H9 (cell line): ENCODE data around the gene ZNF362. TPM values are rescaled to one million over a fixed set of nuclear protein-coding genes. Genes with fewer than 3 reads are reported as not detected.

Experiments used
- DNase-seq: peaks from one replicate; pipeline ENCODE4 v3.0.0-alpha.2; 2017
- H2AFZ ChIP-seq: one replicate; pipeline ENCODE4 v1.6.1; 2013; ENCODE audit warnings: mild to moderate bottlenecking, low read length, control low read depth, moderate library complexity
- H2AK5ac ChIP-seq: 2 replicates; pipeline ENCODE4 v1.6.1; 2013; ENCODE audit warnings: low read length, control low read depth, mixed read lengths; ENCODE audit not compliant: insufficient read length
- H2BK120ac ChIP-seq: one replicate; pipeline ENCODE4 v1.6.1; 2013; ENCODE audit warnings: low read depth, mild to moderate bottlenecking, low read length, control low read depth, inconsistent platforms; ENCODE audit not compliant: poor library complexity, severe bottlenecking
- H2BK12ac ChIP-seq: 2 replicates; pipeline ENCODE4 v1.6.1; 2013; ENCODE audit warnings: low read length, control low read depth, mixed read lengths, low read depth; ENCODE audit not compliant: insufficient read length
- H2BK15ac ChIP-seq: 2 replicates; pipeline ENCODE4 v1.6.1; 2013; ENCODE audit warnings: low read depth, low read length, control low read depth
- H2BK20ac ChIP-seq: one replicate; pipeline ENCODE4 v1.6.1; 2013; ENCODE audit warnings: low read depth, mild to moderate bottlenecking, low read length, control low read depth, inconsistent platforms; ENCODE audit not compliant: poor library complexity, severe bottlenecking
- H2BK5ac ChIP-seq: 2 replicates; pipeline ENCODE4 v1.6.1; 2013; ENCODE audit warnings: low read length, control low read depth, mixed read lengths; ENCODE audit not compliant: insufficient read length
- H3K14ac ChIP-seq: 2 replicates; pipeline ENCODE4 v1.6.1; 2013; ENCODE audit warnings: low read length, control low read depth; ENCODE audit not compliant: insufficient read depth
- H3K18ac ChIP-seq: 2 replicates; pipeline ENCODE4 v1.6.1; 2013; ENCODE audit warnings: low read depth, mild to moderate bottlenecking, mixed read lengths, low read length, control low read depth; ENCODE audit not compliant: insufficient read length
- H3K23ac ChIP-seq: 2 replicates; pipeline ENCODE4 v1.6.1; 2013; ENCODE audit warnings: low read length, control low read depth, mixed read lengths, low read depth; ENCODE audit not compliant: insufficient read length
- H3K23me2 ChIP-seq: 2 replicates; pipeline ENCODE4 v1.6.1; 2013; ENCODE audit warnings: low read depth, mild to moderate bottlenecking, mixed read lengths, low read length, control low read depth; ENCODE audit not compliant: insufficient read length, poor library complexity, severe bottlenecking
- H3K27ac ChIP-seq: 2 replicates; pipeline ENCODE4 v1.5.1; 2013; ENCODE audit warnings: low read length, control low read depth, mixed read lengths, low read depth; ENCODE audit not compliant: insufficient read length
- H3K27me3 ChIP-seq: 2 replicates; pipeline ENCODE4 v1.6.1; 2013; ENCODE audit warnings: low read length, control low read depth, inconsistent platforms; ENCODE audit not compliant: insufficient read depth
- H3K4ac ChIP-seq: 2 replicates; pipeline ENCODE4 v1.6.1; 2013; ENCODE audit warnings: low read depth, mild to moderate bottlenecking, control low read depth, inconsistent platforms, low read length, moderate library complexity
- H3K4me1 ChIP-seq: 2 replicates; pipeline ENCODE4 v1.6.1; 2013; ENCODE audit warnings: low read length, control low read depth, inconsistent platforms; ENCODE audit not compliant: insufficient read depth
- H3K4me2 ChIP-seq: 2 replicates; pipeline ENCODE4 v1.6.1; 2013; ENCODE audit warnings: low read length, control low read depth, mixed read lengths; ENCODE audit not compliant: insufficient read length, insufficient read depth
- H3K56ac ChIP-seq: 2 replicates; pipeline ENCODE4 v1.6.1; 2013; ENCODE audit warnings: low read depth, mild to moderate bottlenecking, mixed read lengths, low read length, control low read depth; ENCODE audit not compliant: insufficient read length
- H3K79me1 ChIP-seq: 2 replicates; pipeline ENCODE4 v1.6.1; 2013; ENCODE audit warnings: low read depth, mild to moderate bottlenecking, moderate library complexity, low read length, control low read depth, inconsistent platforms; ENCODE audit not compliant: insufficient read depth, poor library complexity, severe bottlenecking
- H3K79me2 ChIP-seq: 2 replicates; pipeline ENCODE4 v1.6.1; 2013; ENCODE audit warnings: low read length, control low read depth, inconsistent platforms; ENCODE audit not compliant: insufficient read depth
- H3K9ac ChIP-seq: 2 replicates; pipeline ENCODE4 v1.6.1; 2013; ENCODE audit warnings: low read length, control low read depth, mixed read lengths; ENCODE audit not compliant: insufficient read length; ENCODE audit errors: extremely low read depth
- H3K9me3 ChIP-seq: one replicate; pipeline ENCODE4 v1.6.1; 2013; ENCODE audit warnings: low read depth, low read length, inconsistent platforms; ENCODE audit not compliant: control insufficient read depth
- H3T11ph ChIP-seq: one replicate; pipeline ENCODE4 v1.6.1; 2013; ENCODE audit warnings: mild to moderate bottlenecking, low read length, control low read depth, inconsistent platforms
- H4K20me1 ChIP-seq: one replicate; pipeline ENCODE4 v1.6.1; 2013; ENCODE audit not compliant: control insufficient read depth, insufficient read length, insufficient read depth
- H4K5ac ChIP-seq: 2 replicates; pipeline ENCODE4 v1.6.1; 2013; ENCODE audit warnings: low read depth, mild to moderate bottlenecking, mixed read lengths, low read length, control low read depth; ENCODE audit not compliant: insufficient read length
- H4K8ac ChIP-seq: replicated peaks from 2 replicates; pipeline ENCODE4 v1.6.1; 2013; ENCODE audit warnings: low read length, control low read depth, mixed read lengths, low read depth; ENCODE audit not compliant: insufficient read length
- H4K91ac ChIP-seq: 2 replicates; pipeline ENCODE4 v1.6.1; 2013; ENCODE audit warnings: low read depth, mild to moderate bottlenecking, moderate library complexity, mixed read lengths, low read length, control low read depth; ENCODE audit not compliant: insufficient read length
- H3K27ac Mint-ChIP-seq, 3 experiments: 2 replicates in 2 of 3; 3 replicates in 1 of 3; pipeline ENCODE4 v1.8.0; 2020 to 2021; ENCODE audit warnings: mixed read lengths in 3 of 3, mild to moderate bottlenecking in 1 of 3, moderate library complexity in 1 of 3
- H3K27me3 Mint-ChIP-seq: 2 replicates; pipeline ENCODE4 v1.8.0; 2021; ENCODE audit warnings: low read depth, mild to moderate bottlenecking, moderate library complexity, mixed read lengths
- H3K36me3 Mint-ChIP-seq, 3 experiments: 2 replicates in 2 of 3; 3 replicates in 1 of 3; pipeline ENCODE4 v1.8.0; 2020 to 2021; ENCODE audit warnings: low read depth in 3 of 3, mixed read lengths in 3 of 3; ENCODE audit not compliant: insufficient read depth in 1 of 3
- H3K4me1 Mint-ChIP-seq, 2 experiments: 2 replicates each; pipeline ENCODE4 v1.8.0; 2020; ENCODE audit warnings: mixed read lengths in 2 of 2
- H3K4me3 Mint-ChIP-seq, 2 experiments: 2 replicates in 1 of 2; 3 replicates in 1 of 2; pipeline ENCODE4 v1.8.0; 2020 to 2021; ENCODE audit warnings: mild to moderate bottlenecking in 2 of 2, mixed read lengths in 2 of 2, moderate library complexity in 1 of 2
- H3K9me3 Mint-ChIP-seq, 2 experiments: 2 replicates in 1 of 2; 3 replicates in 1 of 2; pipeline ENCODE4 v1.8.0; 2020; ENCODE audit warnings: mild to moderate bottlenecking in 2 of 2, mixed read lengths in 2 of 2, moderate library complexity in 1 of 2
- WGBS: extraction: QIAGEN DNeasy Blood & Tissue Kit; methylation state at CpG from one replicate; pipeline ENCODE4 v1.1.7; 2013; ENCODE audit warnings: missing lambda C conversion rate, low lambda C conversion rate, mixed read lengths; ENCODE audit not compliant: insufficient read length; ENCODE audit errors: extremely low coverage; 5-methylcytosine and 5-hydroxymethylcytosine counted together
- total RNA-seq: library from RNA; stranded (reverse); gene quantifications from 2 replicates; pipeline ENCODE4 v1.2.1, GENCODE V29; 2021
- TF ChIP-seq, protein P1 (sequence below): fragments of 200-600 bp; sonication (generic); conservative IDR thresholded peaks from 3 replicates; pipeline ENCODE4 v1.8.0; 2021; ENCODE audit warnings: antibody characterized with exemption, mild to moderate bottlenecking

Gene ZNF362
- total RNA-seq, 1 experiment from 2014 or later: 18.7 TPM

DNA sequence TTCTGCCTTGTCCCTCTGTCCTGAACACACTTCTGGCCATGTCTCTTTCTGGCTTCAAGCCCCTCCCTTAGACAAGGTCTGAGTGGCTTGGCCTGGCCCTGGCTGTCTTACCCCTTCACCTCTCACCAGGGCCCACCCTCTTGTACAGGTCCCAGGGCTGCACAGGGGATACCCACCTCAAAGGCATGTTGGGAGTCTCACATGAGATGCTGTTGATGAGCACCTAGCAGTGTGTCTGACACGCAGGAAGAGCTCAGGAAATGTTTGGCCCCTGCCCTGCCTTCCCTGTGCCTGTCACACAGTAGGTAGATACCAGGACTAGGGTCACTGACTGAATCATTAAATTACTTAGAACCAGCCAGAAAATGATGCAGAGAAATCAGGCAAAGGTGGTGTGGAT, 16.6 kb downstream of the ZNF362 start:
- Histone ChIP-seq H2BK120ac (no peak overlapping the region), H3K23me2 (no peaks in the 10 kb centered on the region), H3K9me3 (no peaks in the 10 kb centered on the region), H3K79me1 (no peaks in the 10 kb centered on the region), H4K91ac (no peak overlapping the region), H3K56ac (no peak overlapping the region), H2AK5ac (no peak overlapping the region), H4K8ac (no peak overlapping the region), H2BK5ac (no peak overlapping the region), H3K27me3 (no peaks in the 10 kb centered on the region), H3K23ac (no peak overlapping the region), H3K14ac (no peak overlapping the region), H4K5ac (no peak overlapping the region), H3K4ac (no peak overlapping the region), H2BK20ac (no peak overlapping the region), H2AFZ (no peak overlapping the region), H2BK12ac (no peak overlapping the region), H3K18ac (no peak overlapping the region), H3K79me2 (no peaks in the 10 kb centered on the region), H3K4me2 (no peak overlapping the region), H3K4me1 (peaks cover 4% of the 10 kb centered on the region; the same call in 1 of the 2 replicates), H3K9ac (no peak overlapping the region), H3K27ac (no peak overlapping the region), H3T11ph (no peak overlapping the region), H4K20me1 (no peaks in the 10 kb centered on the region), H2BK15ac (no peak overlapping the region)
- no peaks in the 10 kb centered on the region for H3K27me3 Mint-ChIP-seq
- TF ChIP-seq, protein P1, sequence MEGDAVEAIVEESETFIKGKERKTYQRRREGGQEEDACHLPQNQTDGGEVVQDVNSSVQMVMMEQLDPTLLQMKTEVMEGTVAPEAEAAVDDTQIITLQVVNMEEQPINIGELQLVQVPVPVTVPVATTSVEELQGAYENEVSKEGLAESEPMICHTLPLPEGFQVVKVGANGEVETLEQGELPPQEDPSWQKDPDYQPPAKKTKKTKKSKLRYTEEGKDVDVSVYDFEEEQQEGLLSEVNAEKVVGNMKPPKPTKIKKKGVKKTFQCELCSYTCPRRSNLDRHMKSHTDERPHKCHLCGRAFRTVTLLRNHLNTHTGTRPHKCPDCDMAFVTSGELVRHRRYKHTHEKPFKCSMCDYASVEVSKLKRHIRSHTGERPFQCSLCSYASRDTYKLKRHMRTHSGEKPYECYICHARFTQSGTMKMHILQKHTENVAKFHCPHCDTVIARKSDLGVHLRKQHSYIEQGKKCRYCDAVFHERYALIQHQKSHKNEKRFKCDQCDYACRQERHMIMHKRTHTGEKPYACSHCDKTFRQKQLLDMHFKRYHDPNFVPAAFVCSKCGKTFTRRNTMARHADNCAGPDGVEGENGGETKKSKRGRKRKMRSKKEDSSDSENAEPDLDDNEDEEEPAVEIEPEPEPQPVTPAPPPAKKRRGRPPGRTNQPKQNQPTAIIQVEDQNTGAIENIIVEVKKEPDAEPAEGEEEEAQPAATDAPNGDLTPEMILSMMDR: no peak
- no peak overlapping the region for H3K4me3 Mint-ChIP-seq
- peak overlapping the region; percentile 10 to 49 (median 45); a peak in 5 of 7 replicates for H3K27ac Mint-ChIP-seq
- H3K36me3 Mint-ChIP-seq: peaks cover 3 to 27% (median 12%) of the 10 kb centered on the region in 3 experiments
- DNase-seq: no peak
- no peaks in the 10 kb centered on the region for H3K9me3 Mint-ChIP-seq
- WGBS: no CpG with 5 or more reads among the region's 1 CpG
- peaks cover 30 to 34% of the 10 kb centered on the region in 2 experiments for H3K4me1 Mint-ChIP-seq
